Skin of body (tissue), 2 donors: ENCODE data around the gene NUDT21. TPM values are rescaled to one million over a fixed set of nuclear protein-coding genes. Genes with fewer than 3 reads are reported as not detected.
"Not testable (repeated sequence)": the region's sequence is repeated elsewhere in the genome, so short reads cannot be mapped to it uniquely, and the experiment has no call there.

Experiments
- DNase-seq: peaks from one replicate; lab custom pipeline; 2025; lab: John Stamatoyannopoulos, UW
- total RNA-seq: library from RNA; depleted of rRNA; stranded (reverse); fragments of >200 nt; gene quantifications from one replicate; pipeline ENCODE4 v1.2.3, GENCODE V29; 2014

The NUDT21 gene
- total RNA-seq, 1 donor from 2014 or later = 78.3 TPM

DNA sequence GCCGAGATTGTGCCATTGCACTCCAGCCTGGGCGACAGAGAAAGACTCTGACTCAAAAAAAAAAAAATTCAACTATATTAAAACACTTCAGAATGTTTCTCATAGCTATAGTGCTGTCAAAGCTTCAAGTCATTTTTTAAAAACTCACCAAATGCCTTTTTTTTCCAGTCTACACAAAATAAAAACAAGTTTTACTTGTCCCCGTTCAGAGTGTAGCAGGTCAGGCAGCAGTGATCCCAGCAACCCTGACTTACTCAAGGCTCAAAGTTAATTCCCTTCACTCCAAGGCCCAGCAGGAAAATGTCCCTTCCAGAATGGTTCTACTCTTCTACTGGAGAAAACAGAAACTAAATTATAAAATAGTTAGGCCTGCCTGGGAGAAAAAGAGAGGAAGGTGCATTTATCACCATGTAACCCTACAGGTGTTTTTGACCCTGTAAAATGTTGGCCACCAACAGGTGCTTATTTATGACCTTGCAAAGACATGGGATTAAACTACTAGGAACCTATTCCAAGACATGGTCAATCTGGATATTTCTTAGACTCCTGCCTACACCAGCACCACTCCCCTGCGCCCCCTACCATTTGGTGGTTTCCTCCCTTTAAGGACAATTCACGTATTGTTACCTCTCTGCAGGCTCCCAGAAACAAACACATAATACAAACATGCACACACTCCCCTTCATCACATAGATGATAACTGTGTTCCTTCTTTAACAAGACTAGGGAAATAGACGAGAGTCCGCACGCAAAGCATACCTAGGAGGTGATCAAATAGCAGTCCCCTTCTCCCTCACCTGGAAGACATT lies 31.2 kb downstream of the NUDT21 start:
- DNase-seq = no peak

DNA sequence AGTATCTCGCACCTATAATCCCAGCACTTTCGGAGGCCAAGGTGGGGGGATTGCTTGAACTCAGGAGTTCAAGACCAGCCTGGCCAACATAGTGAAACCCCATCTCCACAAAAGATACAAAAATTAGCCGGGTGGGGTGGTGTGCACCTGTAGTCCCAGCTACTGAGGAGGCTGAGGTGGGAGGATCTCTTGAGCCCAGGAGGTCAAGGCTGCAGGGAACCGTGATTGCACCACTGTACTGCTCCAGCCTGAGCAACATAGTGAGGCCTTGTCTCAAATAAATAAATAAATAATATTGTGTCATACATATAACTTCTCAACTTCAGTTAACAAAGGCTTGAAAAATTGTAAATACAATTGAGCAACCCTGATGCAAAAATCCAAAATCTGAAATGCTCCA lies 34.0 kb downstream of the NUDT21 start:
- no peak for DNase-seq

DNA sequence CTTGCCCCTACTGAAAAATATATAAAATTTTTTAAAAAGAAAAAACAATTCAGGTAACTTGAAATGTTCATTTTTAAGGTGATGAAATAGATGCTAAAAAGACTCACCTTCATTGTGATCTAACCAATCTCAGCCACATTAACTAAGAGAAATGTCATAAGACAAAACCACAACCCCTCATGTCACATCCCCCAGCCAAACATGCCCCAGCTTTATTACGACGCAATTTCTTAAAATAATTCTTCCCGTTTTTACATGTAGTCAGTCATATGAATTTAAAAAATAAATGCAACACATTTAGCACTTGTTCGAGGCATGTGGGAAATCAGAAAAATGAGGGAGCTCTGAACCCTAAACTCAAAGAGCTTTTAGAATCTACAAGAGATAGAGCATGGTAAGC lies 35.3 kb downstream of the NUDT21 start:
- no peak for DNase-seq

DNA sequence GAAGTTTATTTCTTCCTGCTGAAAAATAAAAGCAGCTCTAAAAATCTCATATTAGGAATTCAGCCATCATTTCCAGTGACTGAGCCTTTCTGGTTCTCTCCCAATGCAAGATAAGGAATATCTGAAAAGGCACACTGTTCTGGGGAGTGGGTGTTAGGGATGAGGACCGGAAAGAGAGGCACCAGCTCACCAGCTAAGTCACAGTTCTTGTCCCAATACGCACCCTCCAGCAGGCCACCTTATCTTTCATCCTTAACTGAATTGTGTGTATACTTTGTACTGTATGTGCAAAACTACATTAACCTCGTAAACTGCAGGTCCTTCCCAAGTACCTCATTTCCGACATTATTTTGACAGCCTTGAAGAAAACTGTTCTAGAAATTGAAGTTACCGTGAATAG lies 36.8 kb downstream of the NUDT21 start:
- DNase-seq = no peak

DNA sequence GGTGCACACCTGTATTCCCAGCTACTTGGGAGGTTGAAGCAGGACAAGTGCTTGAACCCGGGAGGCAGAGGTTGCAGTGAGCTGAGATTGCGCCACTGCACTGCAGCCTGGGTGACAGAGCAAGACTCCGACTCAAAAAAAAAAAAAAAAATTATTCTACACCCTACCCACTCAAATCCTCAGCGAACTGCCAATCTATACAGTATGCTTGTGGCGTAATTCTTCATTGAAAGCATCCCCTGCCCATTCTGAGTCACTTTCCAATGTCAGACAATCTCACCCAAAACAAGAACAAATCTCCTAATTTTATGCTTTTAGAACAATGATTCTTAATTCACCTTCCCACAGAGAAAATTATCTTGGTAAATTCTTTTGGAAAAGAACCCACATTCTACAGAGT lies 37.8 kb downstream of the NUDT21 start:
- no peak for DNase-seq

DNA sequence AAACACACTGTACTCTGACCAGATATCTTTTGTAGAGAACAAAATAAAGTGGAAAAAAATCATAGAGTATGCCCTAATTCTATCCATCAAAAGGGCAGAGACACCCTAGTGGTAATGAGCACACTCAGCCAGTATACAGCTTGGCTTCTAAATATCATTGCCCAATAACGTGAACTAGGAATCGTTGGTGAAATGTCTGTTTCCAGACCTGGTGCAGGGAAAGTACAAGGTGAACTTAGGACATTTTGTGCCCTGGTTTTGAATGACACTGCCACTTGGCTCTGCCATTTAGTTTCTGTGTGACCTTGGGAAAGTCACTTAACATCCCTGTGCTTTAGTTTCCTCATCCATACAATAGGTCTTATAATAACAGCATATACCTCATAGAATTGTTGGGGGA lies 39.5 kb downstream of the NUDT21 start:
- DNase-seq = no peak

DNA sequence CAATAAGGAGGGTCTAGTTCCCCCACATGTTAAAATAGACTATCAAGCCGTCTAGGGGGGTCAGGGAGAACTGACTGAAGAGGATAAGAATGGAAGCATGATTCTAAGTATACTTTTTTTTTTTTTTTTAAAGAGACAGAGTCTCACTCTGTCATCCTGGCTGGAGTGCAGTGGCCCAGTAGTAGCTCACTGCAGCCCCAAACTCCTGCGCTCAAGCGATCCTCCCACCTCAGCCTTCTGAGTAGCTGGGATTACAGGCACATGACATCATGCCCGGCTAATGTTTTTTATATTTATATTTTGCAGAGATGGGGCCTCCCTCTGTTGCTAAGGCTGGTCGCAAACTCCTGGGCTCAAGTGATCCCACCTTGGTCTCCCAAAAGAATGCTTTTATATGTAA lies 40.0 kb downstream of the NUDT21 start:
- no peak for DNase-seq

DNA sequence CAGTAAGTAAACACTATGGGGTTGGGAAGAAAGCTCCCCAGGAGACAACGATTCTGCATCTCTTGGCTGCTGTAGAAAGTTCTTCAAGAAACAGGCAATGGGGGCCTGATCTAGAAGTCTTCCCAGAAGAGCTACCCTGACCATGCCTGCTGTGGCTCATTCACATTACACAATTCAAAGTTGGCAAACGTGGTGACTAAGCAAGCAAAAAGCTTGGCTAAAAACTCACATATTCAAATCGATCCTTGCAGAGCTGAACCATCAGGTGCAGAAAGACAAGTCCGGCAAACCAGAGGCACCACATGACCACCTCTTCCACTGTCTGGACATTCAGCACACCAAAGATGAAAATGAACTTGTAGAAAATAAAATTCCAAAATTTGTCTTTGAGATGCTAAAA lies 41.9 kb downstream of the NUDT21 start:
- DNase-seq = no peak

DNA sequence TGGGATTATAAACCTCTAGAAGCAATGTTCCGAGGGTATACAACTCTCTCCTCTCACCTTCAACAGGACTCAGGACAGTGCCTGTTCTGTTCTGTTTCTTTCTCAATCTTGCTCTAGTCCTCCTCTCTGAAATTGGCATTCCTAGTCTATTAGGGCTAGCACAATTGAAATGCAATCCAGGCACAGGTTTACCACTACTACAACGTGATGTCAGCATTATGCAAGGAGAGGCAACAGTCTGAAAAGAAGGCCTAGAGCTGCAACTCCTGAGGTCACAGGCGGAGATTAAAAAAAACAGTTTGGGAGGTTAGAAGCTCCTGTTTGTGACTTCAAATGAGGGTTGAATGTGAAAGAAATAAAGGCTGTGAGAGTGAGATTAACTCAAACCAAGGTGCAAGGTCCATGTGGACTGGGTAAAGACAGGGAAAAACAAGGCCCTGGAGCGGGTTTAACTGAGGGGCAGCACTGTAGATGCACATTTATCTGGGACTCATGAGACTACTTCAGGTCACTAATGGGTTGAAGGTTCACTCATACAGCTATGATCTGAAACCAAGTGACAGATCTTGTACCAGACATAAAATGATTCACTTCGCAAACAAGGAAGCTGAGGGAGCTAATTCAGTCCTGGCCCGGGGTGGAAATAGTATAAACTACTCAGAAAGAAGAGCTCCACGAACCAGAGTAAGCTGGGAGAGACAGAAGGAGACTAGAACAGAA lies 42.6 kb downstream of the NUDT21 start:
- DNase-seq = no peak

DNA sequence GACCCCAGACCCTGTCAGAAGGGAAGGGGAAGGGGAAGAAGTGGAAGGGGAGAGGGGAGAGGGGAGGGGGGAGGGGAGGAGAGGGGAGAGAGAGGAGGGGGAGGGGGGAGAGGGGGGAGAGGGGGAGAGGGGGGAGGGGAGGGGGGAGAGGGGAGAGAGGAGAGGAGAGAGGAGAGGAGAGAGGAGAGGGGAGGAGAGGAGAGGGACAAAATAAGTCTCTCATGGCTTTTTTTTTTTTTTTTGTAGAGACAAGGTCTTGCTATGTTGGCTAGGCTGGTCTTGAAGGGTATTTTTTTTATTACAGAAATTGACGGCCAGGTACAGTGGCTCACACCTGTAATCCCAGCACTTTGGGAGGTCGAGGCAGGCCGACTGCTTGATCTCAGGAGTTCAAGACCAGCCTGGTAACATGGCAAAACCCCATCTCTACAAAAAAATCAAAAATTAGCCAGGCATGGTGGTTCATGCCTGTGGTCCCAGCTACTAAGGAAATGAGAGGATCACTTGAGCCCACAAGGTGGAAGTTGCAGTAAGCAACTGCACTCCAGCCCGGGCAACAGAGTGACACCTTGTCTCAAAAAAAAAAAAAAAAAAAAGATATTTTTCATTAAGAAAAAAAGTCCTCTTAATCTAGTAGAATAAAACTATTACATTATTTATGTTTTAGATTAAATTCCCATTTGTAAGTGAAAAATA lies 45.0 kb downstream of the NUDT21 start:
- DNase-seq = no peak

DNA sequence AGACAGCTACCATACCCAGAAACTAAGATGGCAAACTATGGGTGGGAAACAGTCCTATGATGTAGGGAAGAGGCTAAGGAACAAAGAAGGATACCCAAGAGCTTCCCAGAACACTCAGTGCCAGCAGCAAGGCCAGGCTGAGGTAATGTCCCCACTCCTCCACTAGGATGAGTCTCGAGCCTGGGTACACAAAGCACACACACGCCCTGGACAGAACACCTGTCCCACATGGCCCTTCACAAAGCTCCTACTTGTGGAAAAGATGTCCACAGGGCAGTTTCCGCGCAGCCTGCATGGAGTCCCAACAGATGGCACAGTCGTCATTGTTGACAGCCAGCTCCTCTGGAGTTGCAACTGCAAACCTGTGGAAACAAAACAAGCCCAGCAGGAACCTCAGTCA lies 49.6 kb downstream of the NUDT21 start:
- no peak for DNase-seq

DNA sequence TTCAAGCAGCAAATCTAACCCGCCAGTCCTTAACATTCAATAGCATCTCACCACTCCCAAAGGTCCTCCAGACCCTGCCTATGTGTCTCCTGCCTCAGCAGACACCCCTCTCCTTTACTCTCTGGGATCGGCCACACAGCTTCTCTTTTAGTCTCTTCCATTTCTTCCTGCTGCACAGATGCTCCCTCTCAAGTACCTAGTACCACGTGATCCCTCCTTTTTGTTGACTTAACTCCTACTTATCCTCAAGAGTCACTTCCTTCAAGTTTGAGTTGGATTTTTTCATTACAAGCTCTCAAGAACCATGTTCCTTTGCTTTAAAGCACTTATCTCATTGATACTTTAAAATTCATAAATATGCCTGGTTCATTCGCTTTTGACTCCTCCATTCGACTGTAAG lies 50.7 kb downstream of the NUDT21 start:
- no peak for DNase-seq

DNA sequence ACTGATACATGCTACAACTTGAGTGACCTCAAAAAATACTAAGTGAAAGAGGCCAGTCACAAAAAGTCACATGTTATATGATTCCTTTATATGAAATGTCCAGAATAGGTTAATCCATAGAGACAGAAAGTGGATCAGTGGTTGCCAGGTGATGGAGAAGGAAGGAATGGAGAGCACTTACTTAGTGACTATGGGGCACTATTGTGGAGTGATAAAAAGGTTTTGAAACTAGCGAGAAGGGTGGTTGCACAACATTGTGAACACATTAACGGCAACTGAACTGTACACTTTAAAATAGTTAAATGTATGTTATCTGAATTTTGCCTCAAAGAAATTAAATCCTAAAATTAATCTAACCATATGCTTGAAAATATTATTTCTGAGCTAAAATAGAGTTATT lies 51.6 kb downstream of the NUDT21 start:
- no peak for DNase-seq

DNA sequence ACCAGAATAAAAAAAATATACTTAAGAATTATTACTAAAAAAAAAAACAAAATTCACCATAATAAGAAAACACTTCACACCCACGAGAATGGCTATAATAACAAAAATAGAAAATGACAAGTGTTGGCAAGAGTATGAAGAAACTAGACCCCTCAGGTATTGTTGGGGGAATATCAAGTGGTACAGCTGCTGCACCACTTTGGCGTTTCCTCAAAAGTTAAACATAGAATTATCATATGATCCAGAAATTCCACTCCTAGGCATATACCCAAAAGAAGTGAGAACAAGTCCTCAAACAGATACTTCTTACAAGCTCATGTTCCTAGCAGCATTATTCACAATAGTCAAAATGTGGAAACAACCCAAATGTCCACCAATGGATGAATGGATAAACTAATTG lies 52.1 kb downstream of the NUDT21 start:
- no peak for DNase-seq

DNA sequence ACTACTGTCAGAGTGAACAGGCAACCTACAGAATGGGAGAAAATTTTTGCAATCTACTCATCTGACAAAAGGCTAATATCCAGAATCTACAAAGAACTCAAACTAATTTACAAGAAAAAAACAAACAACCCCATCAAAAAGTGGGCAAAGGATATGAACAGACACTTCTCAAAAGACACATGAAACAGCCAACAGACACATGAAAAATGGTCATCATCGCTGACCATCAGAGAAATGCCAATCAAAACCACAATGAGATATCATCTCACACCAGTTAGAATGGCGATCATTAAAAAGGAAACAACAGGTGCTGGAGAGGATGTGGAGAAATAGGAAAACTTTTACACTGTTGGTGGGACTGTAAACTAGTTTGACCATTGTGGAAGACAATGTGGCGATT lies 54.4 kb downstream of the NUDT21 start:
- not testable (repeated sequence) for DNase-seq

DNA sequence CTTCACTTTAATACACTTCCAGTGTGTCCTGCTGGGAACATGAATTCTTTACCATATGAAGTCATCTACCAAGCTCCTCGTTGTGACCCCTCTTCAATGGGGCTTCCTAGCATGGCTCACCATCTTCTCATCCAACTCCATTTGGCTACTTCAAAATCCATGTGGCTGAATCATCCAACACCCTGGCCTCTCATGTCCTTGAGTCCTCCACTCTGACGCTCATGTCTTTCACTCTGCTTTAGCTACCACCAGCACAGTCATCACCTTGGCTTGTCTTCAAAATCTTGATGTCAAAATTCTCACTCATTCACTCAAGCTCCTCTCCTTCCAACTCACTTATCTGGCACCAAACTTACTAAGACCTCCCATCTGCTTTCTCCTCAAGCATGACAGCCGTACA lies 61.6 kb downstream of the NUDT21 start:
- DNase-seq = no peak

DNA sequence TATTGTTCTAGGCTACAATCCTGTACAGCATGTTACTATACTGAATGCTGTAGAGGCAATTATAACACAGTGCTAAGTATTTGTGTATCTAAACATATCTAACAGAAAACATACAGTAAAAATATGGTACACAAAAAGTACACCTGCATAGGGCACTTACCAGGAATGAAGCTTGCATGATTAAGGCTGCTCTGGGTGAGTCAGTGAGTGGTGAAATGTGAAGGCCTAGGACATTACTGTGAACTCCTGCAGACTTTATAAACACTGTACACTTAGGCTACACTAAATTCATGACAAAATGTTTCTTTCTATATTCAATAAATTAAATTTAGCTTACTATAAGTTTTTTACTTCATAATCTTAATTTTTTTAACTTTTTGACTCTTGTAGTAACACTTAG lies 62.9 kb downstream of the NUDT21 start:
- DNase-seq = no peak

DNA sequence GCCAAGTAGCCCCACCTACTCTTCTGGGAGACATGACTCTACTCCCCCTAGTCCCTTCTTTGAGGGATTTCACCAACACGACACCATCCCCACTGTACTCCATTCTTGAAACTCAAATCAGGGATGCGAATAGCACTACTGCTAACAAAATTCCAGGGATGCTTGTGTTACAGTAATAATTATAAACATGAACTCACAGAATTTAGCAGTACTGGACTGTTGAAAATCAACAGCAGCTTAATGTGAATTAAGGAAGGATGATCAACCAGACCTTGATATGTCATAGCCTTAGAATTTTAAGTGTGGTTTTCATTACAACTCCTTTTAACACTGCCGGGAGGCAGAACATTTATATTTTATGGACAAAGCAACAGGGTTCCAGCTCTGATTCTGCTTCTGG lies 63.7 kb downstream of the NUDT21 start:
- DNase-seq = no peak

DNA sequence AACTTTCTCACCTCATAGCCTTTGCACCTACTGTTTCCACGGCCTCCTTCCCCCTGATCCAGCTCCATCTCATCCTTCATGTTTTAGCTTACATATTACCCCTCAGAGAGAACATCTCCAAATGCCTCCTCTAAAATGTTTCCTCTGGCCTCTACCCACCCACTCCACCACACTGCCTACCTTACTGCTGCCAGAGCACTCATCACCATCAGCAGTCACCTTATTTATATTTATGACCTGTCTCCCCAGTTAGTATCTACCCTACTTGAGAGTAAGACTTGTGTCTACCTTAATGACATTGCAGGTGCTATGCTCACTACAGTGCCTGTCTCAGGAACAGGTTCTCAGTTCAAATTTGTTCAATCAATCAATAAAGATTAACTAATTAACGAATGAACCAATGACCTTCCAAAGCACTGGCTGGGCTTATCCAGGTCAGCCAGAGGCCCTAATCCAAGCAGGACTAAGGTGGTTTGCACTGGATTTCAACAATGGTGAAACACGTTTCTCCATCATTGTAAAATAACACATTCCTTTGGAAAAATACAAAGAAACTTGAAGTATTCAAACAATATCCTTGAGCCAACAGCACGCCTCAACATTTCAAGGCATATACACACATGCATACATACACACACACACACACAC lies 66.9 kb downstream of the NUDT21 start:
- DNase-seq = no peak

DNA sequence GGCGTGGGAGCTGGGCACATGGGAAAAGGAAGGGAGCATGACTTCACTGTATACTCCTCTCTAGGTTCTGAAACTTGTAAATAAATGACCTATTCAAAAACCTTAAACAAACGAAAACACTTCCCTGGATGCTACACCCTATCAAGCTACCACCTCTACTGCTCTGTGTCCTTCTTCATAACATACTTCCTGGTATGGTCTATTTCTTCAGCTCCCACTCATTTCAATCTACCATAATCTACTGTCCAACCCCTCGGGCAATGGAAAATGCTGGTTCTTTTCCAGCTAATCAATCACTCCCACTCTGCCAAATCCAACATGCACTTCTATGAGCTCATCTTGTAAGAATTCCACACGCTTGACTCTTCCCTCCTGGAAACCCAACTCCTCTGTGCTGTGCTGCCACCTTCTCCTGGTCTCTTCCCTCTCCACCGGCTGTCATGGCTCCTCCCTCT lies 68.2 kb downstream of the NUDT21 start:
- no peak for DNase-seq

DNA sequence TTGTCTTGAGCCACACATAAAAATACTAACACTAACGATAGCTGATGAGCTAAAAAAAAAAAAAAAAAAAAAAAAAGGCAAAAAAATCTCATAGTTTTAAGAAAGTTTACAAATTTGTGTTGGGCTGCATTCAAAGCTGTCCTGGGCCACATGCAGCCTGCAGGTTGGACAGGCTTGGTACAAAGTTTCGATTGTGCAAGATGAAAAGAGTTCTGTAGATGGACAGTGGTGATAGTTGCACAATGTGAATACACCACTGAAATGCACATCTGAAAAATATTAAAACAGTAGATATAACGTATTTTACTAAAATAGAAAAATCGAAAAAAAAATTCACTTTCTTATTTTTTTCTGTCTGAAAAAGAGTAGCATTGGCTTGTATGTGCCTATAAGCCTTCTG lies 68.7 kb downstream of the NUDT21 start:
- no peak for DNase-seq
